ENCODE results near the gene GHRH.

GHRH gene

DNA sequence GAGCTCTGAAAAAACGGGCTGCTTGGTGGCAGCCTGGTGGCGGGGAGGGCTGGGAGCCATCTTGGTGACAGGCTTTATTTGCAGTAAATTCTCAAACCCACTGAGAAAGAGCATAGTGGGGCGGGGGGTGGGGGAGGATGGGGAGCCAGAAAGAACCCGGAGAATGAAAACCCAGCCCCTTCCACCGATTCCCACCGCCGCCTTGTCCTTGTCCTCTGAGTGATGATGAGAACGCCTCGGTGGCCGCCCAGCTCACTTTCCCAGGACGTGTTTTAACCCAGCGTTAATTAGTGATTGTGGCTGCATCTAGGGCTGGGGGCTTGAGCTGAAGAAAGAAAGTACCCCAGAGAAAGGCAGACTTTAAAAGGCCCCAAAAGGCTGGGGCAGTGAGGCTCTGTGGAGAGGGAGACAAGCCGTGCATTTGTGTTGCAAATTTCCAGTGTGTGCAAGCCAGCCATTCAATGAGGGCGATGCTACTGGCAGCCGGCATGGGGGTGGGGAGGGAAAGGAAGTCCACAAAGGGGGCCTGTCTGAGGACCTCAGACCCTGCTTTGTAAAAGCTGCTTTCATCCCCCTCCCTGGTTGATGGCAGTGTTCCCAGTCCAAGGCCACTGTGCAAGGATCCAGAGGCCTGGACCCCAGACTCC, 6.2 kb upstream of the GHRH start:
- intact Hi-C loops (cut with DNase I) = loop anchor here (5.0 kb wide), 2 partner anchors 115 to 265 kb away; no protein-coding TSS in a partner anchor
- peak; percentile 22 to 75 (median 49) for DNase-seq

DNA sequence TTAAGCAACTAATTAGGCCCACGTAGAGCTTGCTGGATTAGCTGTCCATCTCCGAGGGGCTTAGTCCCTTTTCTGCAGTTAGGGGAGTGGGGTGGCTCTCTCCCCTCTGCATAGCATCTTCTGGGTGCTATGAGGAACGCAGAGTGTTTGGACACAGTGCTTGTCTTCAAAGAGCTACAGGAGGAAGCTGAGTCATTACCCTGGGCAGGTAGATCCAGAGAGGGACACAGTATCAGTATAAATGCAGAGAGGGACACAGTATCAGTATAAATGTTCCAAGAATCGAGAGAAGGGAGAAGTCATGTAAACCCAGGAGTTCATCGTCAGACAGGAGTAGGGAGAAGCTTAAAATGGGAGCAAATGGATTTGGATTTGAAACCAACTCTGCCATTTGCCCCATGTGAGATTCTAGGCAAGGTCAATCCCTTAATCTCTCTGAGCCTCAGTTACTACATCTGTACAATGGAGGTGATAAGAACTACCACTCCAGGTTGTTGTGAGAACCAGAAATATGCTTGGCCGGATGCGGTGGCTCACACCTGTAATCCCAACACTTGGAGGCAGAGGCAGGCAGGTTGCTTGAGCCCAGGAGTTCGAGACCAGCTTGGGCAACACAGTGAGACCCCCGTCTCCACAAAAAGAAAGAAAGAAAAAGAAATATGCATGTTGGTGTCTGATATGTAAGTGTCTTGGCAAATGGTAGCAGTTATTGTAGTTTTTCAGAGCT, 5.5 kb upstream of the GHRH start:
- intact Hi-C loops (cut with DNase I) = loop anchor here (5.0 kb wide), 2 partner anchors 115 to 265 kb away; no protein-coding TSS in a partner anchor
- DNase-seq = no peak

DNA sequence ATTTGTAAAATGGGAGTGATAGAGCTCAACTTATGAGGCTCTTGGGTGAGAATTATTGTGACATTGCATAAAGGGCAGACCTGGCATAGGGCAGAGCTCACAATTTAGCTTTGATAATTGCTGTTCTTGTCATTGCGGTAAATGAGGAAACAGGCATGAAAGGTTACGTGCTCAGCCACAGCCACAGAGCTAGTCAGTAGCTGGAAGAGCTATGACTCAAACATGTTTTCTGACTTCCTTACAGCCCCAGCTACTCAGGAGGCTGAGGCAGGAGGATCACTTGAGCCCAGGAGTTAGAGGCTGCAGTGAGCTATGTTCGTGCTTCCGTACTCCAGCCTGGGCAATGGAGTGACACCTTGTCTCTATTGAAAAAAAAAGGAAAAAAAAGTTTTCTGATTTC, 3.5 kb upstream of the GHRH start:
- DNase-seq = no peak
- intact Hi-C loops (cut with DNase I) = loop anchor here (5.0 kb wide), 2 partner anchors 117 to 267 kb away; no protein-coding TSS in a partner anchor

DNA sequence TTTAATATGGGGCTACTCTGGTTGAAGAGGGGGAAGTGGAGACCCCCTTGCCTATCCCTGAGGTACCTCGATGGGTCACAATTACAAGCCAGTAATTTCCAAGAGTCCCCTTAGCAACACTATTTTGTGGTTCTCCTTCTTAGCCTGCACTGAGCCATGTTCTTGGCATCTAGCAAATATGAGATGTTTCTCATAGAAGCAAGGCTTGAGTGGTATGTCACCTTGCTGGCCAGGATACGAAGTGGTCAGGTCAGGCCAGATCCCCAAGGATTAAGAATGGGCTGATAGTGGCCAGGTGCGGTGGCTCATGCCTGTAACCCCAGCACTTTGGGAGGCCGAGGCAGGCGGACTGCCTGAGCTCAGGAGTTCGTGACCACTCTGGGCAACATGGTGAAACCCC, 2.1 kb upstream of the GHRH start:
- DNase-seq = no peak
- intact Hi-C loops (cut with DNase I) = no loop called here

DNA sequence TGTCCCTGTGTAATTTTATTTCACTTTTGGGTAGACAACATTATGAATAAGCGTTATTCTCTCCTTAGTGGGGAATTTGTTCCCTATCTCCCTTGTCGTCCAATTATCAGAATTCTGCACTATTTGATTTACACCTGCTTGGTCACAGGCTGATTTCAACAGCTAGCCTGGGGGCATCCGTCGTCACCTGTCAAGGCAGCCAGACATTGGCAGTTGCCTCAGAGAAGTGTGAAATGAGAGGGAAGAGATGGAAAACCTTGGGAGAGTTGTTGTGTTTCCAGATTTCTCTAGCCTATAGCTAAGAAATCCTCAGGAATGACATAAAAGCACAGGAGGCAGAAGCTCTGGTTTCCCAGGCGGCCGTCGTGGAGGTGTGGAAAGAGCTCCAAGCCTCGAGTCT, 891 bp upstream of the GHRH start:
- intact Hi-C loops (cut with DNase I) = no loop called here

DNA sequence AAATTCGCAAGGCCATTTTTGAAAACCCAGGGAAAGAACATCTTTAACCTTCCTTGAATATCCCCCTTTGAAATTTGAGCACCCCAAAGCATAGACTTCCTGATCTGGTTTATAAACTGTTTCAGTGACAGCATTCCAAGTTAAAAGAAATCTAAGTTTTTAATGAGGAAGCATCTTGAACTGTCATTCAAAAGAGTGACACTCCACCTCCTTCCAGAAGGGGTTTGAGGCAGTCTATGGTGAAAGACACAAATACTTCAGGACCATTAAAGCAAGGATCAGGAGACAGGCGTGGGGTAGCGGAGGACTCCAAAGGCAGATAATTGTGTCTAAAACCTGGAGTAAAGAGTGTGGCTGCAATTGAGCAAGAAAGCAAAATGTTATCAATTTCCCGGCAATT, 691 bp downstream of the GHRH start:
- intact Hi-C loops (cut with DNase I) = no loop called here
- no peak for DNase-seq

More for the DNA sequence above, 891 bp upstream of the GHRH start:
- DNase-seq = no peak

DNA sequence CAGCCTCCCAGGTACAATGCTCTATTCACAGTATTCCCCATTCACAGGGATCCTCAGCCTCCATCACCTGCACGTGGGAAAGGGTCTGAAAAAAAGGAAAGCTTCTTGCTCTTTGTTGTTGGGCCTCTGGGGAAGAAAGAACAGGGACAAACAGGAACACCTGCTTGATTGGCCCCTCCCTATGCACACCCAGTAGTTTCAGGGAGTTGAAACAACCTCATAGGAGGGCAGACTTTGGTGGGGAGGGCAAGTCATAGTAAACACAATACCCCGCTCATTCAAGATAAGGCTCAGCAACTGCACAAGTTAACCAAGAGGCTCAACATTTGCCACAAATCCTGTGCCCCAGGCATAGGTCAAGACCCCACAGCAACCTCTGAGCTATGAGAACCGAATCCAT, 1.7 kb downstream of the GHRH start:
- intact Hi-C loops (cut with DNase I) = no loop called here
- no peak for DNase-seq

DNA sequence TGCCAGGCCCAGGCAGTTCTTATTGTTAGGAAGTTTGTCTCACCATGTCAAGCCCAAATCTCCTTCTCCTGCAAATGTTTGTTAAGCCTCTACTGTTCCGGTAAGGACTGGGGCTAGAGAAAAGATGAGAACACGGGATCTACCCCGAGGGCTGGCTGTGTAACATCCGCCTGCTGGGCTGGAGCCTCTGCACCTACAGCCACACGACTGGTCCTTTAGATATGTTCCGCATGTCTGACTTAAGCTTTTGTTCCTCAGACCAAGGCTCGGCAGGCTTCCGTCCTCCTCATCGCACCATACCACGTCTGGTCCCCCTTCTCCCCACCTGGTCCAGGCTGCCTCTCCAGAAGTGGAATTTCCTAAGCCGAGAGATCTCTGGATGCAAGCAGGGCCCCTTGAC, 2.6 kb downstream of the GHRH start:
- intact Hi-C loops (cut with DNase I) = no loop called here
- no peak for DNase-seq

DNA sequence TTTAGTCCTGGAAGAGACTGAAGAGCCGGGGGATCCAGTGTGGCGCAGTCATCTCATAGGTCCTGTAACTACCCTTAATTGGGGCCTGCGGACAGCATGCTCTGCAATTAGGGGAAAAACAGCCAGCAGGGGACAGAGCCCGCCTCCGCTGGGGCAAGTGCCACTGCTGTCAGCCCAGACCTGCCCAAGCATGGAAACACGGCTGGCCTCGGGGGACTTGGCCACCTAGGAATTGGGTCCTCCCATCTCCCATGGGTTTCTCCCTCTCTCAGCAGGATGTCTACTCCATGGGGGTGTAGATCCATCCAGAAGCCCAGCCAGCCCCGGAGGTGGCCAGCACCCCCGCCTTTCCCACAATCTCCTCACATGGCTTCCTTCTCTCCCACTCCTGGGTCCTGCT, 3.6 kb downstream of the GHRH start:
- intact Hi-C loops (cut with DNase I) = no loop called here
- DNase-seq = no peak

DNA sequence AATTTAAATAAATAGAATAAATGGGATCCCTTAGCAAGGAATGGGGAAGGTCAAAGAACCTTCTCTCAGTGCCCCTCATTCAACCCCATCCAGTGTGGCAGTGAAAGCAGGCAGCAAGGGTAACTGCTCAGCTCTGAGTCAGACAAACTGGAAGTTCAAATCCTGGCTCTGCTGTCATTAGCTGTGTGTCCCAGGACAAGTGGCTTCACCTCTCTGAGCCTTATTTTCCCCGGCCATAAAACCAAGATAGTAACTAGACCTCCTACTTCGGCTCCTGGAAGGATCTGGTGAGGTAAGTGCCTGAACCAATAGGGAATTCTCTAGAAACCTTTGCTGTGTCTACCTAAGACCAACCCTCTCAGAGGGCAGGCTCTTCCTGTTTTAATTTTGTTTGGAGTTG, 4.1 kb downstream of the GHRH start:
- DNase-seq = no peak
- intact Hi-C loops (cut with DNase I) = no loop called here

DNA sequence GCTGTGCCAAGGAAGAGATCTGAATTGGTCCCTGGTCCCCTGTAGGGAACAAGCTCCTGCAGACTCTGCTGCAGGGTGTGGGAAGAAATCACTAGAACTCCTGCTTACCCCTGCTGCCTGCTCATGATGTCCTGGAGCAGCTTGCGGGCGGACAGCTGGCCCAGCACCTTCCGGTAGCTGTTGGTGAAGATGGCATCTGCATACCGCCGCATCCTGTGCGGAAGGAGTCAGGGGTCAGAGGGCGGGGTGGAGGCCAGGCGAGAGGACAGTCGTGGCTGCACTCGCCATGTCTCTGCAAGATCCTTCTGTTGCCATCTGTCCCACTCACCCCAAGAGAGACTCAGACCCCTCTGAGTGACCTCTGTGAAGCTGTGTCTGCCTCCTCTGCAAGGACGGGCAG, 5.3 kb downstream of the GHRH start:
- DNase-seq = no peak
- intact Hi-C loops (cut with DNase I) = no loop called here

DNA sequence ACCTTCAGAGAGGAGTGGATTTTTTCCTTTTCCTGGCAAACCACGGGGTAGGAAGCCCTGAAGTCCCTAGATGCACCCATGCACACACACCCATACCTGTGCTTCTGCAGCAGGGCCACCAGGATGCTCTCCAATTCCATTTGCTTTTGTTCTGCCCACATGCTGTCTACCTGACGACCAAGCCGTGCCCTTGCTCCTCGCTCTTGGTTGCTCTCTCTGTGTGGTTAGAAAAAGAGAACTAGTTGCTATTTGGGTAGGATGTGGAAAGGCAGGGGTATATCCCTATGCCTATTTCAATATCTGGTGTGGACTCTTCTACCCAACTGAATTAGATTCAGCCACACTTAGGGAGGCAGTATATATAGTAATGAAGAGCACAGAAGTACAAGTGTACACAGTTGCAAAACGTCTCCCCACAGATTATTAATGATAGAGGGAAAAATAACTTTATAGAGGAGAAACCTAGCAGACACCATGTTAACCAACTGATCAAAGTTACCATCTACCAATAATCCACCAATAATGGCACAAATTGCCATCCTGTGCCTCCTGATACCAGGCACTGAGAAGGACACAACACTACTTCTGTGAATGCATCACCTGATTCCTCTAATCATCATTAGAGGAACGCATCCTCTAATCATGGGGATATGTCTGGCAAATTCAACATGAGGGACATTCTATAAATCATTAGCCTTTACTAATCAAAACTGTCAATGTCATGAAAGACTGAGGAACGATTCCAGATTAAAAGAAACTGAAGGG, 7.3 kb downstream of the GHRH start:
- no peak for DNase-seq
- intact Hi-C loops (cut with DNase I) = no loop called here

DNA sequence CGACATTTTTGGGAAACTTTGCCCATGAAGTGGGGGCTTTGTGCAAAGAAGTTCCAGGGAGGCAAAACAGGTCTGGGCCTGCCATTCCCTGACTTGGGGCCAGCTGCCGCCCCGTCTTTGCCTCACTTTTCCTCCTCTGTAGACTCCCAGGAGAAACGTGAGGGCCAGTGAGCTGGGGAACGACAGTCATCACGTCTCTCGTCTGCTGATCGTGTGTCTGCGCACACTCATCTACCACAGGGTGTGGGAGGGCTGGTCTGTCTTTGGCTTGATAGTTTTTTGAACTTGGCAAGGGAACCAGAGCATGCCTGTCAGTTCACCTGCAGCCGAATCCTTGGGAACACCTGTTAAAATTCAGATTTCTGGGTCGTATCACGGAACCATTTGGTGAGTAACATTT, 8.5 kb downstream of the GHRH start:
- intact Hi-C loops (cut with DNase I) = no loop called here
- DNase-seq = no peak

DNA sequence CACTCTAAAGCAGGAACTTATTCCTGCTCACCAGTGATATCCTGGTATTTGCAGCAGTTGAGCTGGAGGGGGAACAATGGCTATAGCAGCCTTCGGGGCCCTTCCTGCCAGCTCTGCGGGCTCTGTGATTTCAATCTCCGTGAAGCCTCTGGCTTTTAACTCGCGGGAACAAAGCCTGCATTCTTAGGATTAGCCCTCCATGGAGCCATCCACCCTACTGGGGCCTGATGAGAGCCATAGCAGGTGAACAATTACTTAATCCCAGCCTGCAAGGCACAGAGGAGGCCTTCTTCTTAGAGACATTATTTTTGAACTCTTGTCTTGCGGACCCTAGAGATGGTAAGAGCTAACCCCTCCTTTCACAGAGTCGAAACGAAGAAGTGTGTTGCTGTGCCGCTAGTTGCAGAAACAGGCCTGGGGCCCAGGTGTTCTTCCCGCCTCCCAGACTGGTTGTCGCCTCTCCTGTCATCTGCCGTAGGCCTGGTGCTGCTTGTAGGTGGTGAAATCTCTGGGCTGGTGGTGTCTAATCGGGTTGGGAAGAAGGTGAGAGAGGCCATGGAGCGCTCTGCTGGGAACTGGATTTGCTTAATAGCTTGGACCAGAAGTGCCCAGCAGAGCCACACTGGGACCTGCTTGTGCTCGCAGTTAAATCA, 9.7 kb downstream of the GHRH start:
- intact Hi-C loops (cut with DNase I) = no loop called here
- DNase-seq = peak in 5 of 42 donors; percentile 15 to 34 (median 30)

DNA sequence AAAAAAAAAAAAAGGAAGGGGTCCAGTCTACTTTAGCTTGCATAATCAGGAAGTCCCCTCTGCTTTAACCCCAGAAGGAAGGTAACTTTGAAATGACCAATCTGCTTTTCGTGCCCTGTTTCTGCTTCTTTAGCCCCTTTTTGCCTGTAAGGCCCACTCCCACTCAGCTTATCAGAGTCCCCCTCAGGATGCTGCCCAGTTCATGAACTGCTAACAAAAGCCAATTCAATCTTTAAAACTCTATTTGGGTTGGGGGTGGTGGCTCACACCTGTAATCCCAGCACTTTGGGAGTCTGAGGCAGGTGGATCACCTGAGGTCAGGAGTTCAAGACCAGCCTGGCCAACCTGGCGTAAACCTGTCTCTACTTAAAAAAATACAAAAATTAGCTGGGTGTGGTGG, 12.3 kb downstream of the GHRH start:
- no peak for DNase-seq
- intact Hi-C loops (cut with DNase I) = no loop called here

DNA sequence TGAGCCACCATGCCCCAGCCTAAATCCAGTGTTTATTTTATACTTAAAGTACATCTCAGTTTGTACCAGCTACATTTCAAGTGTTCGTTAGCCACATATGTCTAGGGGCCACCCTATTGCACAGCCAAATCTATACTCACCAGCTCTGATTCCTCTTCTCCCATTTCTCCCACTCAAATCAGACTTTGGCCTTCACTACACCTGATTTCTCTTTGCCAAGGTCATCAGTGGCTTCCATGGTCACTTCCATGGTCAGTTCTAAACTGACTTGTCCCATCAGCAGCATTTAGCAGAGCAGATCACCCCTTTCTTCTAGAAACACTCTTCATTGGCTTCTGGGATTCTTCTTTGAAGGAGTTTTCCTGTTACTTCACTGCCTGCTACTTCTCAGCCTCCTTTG, 14.1 kb downstream of the GHRH start:
- intact Hi-C loops (cut with DNase I) = no loop called here
- no peak for DNase-seq

DNA sequence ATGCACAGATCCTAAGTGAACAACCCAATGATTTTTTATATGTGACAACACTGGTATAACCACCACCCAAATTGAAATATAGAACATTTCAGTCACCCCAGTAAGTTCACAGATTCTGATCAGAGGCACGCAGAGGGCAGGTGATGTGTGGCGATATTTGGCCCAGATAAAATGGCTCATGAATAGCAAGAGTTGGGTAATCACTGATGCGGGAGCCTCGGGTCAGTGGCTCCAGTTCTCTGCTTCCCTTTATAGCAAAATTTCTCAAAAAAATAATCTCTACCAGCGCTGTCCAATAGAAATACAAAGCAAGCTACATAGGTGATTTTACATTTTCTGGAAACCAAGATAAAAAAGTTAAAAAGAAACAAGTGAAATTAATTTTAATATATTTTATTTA, 14.9 kb downstream of the GHRH start:
- intact Hi-C loops (cut with DNase I) = no loop called here
- no peak for DNase-seq

DNA sequence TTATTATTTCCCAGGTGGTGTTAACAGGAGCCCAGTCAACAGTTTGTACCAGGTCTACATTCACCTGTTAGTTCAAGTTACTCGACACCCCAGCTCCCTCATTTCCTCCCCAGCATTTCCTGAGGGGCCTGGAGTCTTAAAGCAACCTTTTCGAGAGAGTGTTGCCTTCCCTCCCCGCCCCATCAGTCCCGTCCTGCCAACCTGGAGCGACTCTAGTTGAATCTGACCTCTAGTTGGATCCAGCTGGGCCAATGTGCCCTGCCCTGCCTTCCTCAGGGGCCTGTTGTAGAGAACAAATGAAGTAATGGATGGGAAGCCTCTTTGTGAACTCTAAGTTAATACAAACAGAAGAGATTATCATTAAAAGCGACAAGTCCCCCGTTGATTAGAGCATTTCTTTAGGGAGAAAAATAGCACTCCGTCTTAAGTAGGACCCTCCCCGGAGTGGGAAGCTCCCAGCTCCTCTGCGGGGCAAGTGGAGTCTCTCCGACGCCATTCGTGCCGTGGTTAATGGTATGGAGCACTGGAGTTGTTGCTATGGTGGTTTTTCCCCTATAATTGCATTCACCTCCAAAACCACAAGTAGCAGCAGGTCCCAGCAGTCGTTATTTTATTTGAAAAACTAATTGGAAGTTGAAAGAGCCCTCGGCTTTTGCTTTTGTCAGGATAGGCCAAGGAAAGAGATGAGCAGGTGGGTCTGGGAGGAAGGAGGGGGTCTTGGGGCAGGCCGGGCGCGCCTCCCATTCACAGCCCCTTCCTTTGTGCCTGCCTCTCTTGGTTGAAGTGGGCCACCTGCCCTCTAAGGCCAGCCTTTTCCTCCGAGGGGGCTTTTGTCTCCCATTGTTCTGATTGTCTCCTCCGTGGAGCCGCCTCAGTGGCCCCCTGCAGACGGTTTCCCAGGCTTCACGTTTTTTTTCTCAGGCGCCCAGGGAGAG, 16.1 kb downstream of the GHRH start:
- DNase-seq = no peak
- intact Hi-C loops (cut with DNase I) = no loop called here

DNA sequence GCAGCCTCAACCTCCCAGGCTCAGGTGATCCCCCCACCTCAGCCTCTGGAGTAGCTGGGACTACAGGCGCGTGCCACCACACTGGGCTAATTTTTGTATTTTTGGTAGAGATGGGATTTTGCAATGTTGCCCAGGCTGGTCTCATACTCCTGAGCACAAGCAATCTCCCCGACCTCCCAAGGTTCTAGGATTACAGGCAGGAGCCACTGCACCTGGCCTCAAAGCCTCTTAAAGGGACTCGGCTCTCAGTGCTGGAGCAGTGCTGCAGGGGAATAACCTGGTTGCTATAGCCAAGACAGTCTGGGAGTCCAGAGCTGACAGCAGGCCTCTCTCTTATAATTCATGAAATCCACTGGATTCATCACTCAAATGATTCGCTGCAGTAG, 17.0 kb downstream of the GHRH start:
- DNase-seq = no peak
- intact Hi-C loops (cut with DNase I) = no loop called here
